HL-60 (cell line): ENCODE results near the gene TTC28.

ENCODE experiments used
- DNase-seq, 2 experiments: peaks; one replicate each; pipeline ENCODE4 v3.0.0-alpha.2; 2010 to 2020; ENCODE audit warnings: low read depth in 1 of 2, low spot score in 1 of 2
- H3K27ac ChIP-seq: fragments of 250-450 bp; sonication (Bioruptor Pico); replicated peaks from 2 replicates; pipeline ENCODE4 v1.5.1; 2020; ENCODE audit warnings: mild to moderate bottlenecking, moderate library complexity
- H3K27me3 ChIP-seq: fragments of 250-450 bp; sonication (Bioruptor Pico); 2 replicates; pipeline ENCODE4 v1.5.1; 2021; ENCODE audit warnings: mild to moderate bottlenecking, moderate library complexity; ENCODE audit not compliant: insufficient read depth, poor library complexity, severe bottlenecking
- H3K4me3 ChIP-seq: replicated peaks from 2 replicates; pipeline ENCODE4 v1.5.1; 2011; ENCODE audit warnings: mild to moderate bottlenecking, control low read depth, low read length; ENCODE audit not compliant: insufficient read depth
- CTCF ChIP-seq: IDR thresholded peaks from one replicate; pipeline ENCODE4 v1.5.1; 2011; ENCODE audit warnings: low read length, control low read depth, inconsistent platforms; ENCODE audit not compliant: insufficient read depth
- GABPA ChIP-seq: IDR thresholded peaks from 2 replicates; pipeline ENCODE4 v1.6.1; 2012; ENCODE audit warnings: low read depth
- POLR2AphosphoS5 ChIP-seq: IDR thresholded peaks from 2 replicates; pipeline ENCODE4 v1.6.1; 2012; ENCODE audit warnings: low read depth
- REST ChIP-seq: IDR thresholded peaks from 2 replicates; pipeline ENCODE4 v1.6.1; 2012; ENCODE audit warnings: low read depth; ENCODE audit not compliant: insufficient replicate concordance
- SPI1 ChIP-seq: IDR thresholded peaks from 2 replicates; pipeline ENCODE4 v1.6.1; 2012; ENCODE audit warnings: low read depth, mild to moderate bottlenecking, borderline replicate concordance

TTC28 gene

GRCh38 chr22:28398355-28398754 is 281.3 kb downstream of the TTC28 start:
- Histone ChIP-seq H3K4me3 (no peak overlapping the region), H3K27ac (no peak overlapping the region), H3K27me3 (no peaks in the 10 kb centered on the region)
- DNase-seq, result no peak
- no peak for TF ChIP-seq REST
- TF ChIP-seq SPI1, result no peak
- no peak for TF ChIP-seq CTCF
- TF ChIP-seq GABPA, result no peak
- no peak for TF ChIP-seq POLR2AphosphoS5

GRCh38 chr22:28397306-28397705 is 282.3 kb downstream of the TTC28 start:
- DNase-seq, result no peak
- H3K4me3 ChIP-seq, result no peak overlapping the region
- no peaks in the 10 kb centered on the region for H3K27me3 ChIP-seq
- TF ChIP-seq SPI1 (no peak), GABPA (no peak), CTCF (no peak), POLR2AphosphoS5 (no peak), REST (no peak)
- H3K27ac ChIP-seq, result no peak overlapping the region

GRCh38 chr22:28395920-28396753 is 283.5 kb downstream of the TTC28 start:
- DNase-seq, result no peak
- TF ChIP-seq SPI1 (no peak), GABPA (no peak), CTCF (no peak), POLR2AphosphoS5 (no peak), REST (no peak)

More at GRCh38 chr22:28395920-28396753, 283.5 kb downstream of the TTC28 start:
- Histone ChIP-seq H3K4me3 (no peak overlapping the region), H3K27ac (no peak overlapping the region), H3K27me3 (no peaks in the 10 kb centered on the region)
